HepG2 (cell line): Measurements from ENCODE around the gene MADCAM1. TPM values are rescaled to one million over a fixed set of nuclear protein-coding genes. Genes with fewer than 3 reads are reported as not detected.
A peak's percentile ranks its signal among the peaks of the same experiment; 100 is the strongest.

Experiments used
- ELF4 ChIP-seq: sonication (generic); formaldehyde crosslinking; IDR thresholded peaks from 2 replicates; pipeline ENCODE4 v1.5.0; 2020; ENCODE audit warnings: missing genetic modification reagents, mild to moderate bottlenecking, moderate library complexity, borderline replicate concordance
- FUBP1 ChIP-seq: sonication (generic); formaldehyde crosslinking; IDR thresholded peaks from 2 replicates; pipeline ENCODE4 v1.5.1; 2020; ENCODE audit warnings: missing genetic modification reagents, mild to moderate bottlenecking, borderline replicate concordance
- JARID2 ChIP-seq: sonication (generic); formaldehyde crosslinking; IDR thresholded peaks from 2 replicates; pipeline ENCODE4 v1.8.1; 2023; ENCODE audit warnings: missing genetic modification reagents, inconsistent platforms; ENCODE audit not compliant: insufficient replicate concordance
- KDM2A ChIP-seq: sonication (generic); formaldehyde crosslinking; IDR thresholded peaks from 2 replicates; pipeline ENCODE4 v1.4.0; 2020; ENCODE audit warnings: low read depth, missing genetic modification reagents, borderline replicate concordance
- KLF12 ChIP-seq: sonication (generic); formaldehyde crosslinking; IDR thresholded peaks from 2 replicates; pipeline ENCODE4 v1.4.0; 2020; ENCODE audit warnings: missing genetic modification reagents, borderline replicate concordance
- MED13 ChIP-seq: sonication (generic); formaldehyde crosslinking; IDR thresholded peaks from 2 replicates; pipeline ENCODE4 v1.5.0; 2020; ENCODE audit warnings: missing genetic modification reagents
- MIXL1 ChIP-seq: IDR thresholded peaks from 2 replicates; pipeline ENCODE4 v1.6.1; 2016
- MLXIP ChIP-seq: sonication (generic); formaldehyde crosslinking; IDR thresholded peaks from 2 replicates; pipeline ENCODE4 v1.9.0; 2021; ENCODE audit warnings: missing genetic modification reagents, borderline replicate concordance
- NR2F1 ChIP-seq, 2 experiments: fragments of 450-650 bp in 1 of 2; formaldehyde crosslinking in 1 of 2; IDR thresholded peaks; 2 replicates each; pipeline versions ENCODE4 v1.5.0 to v1.6.1; 2016 to 2020; ENCODE audit warnings: mild to moderate bottlenecking in 1 of 2, missing compliant biosample characterization in 1 of 2, missing genetic modification reagents in 1 of 2, moderate library complexity in 1 of 2
- RAD21 ChIP-seq: fragments of 450-650 bp; formaldehyde crosslinking; IDR thresholded peaks from 2 replicates; pipeline ENCODE4 v1.5.0; 2020; ENCODE audit warnings: mild to moderate bottlenecking
- REL ChIP-seq: sonication (generic); formaldehyde crosslinking; conservative IDR thresholded peaks from 2 replicates; pipeline ENCODE4 v1.8.0; 2022; ENCODE audit warnings: mild to moderate bottlenecking, missing genetic modification reagents, moderate library complexity
- THAP11 ChIP-seq: IDR thresholded peaks from 2 replicates; pipeline ENCODE4 v1.6.1; 2016; ENCODE audit warnings: missing biosample characterization, missing genetic modification reagents
- USF2 ChIP-seq, 2 experiments: sonication (generic) in 1 of 2; formaldehyde crosslinking in 1 of 2; IDR thresholded peaks; 2 replicates each; pipeline versions ENCODE4 v1.5.1 to v1.6.1; 2011 to 2020; ENCODE audit warnings: borderline replicate concordance in 1 of 2, low read depth in 1 of 2, low read length in 1 of 2, mild to moderate bottlenecking in 1 of 2, missing genetic modification reagents in 1 of 2, moderate library complexity in 1 of 2
- ZNF468 ChIP-seq: sonication (generic); formaldehyde crosslinking; IDR thresholded peaks from 2 replicates; pipeline ENCODE4 v1.8.0; 2022; ENCODE audit warnings: mild to moderate bottlenecking, moderate library complexity, missing genetic modification reagents
- ZNF552 ChIP-seq: sonication (generic); formaldehyde crosslinking; IDR thresholded peaks from 2 replicates; pipeline ENCODE4 v1.9.0; 2022; ENCODE audit warnings: missing genetic modification reagents, mild to moderate bottlenecking, borderline replicate concordance
- ZNF563 ChIP-seq: sonication (generic); formaldehyde crosslinking; IDR thresholded peaks from 2 replicates; pipeline ENCODE4 v1.8.0; 2022; ENCODE audit warnings: mild to moderate bottlenecking, moderate library complexity, missing genetic modification reagents
- ZNF569 ChIP-seq: sonication (generic); formaldehyde crosslinking; IDR thresholded peaks from 2 replicates; pipeline ENCODE4 v1.5.0; 2020; ENCODE audit warnings: mild to moderate bottlenecking, missing genetic modification reagents, moderate library complexity, borderline replicate concordance
- ZNF746 ChIP-seq: sonication (generic); formaldehyde crosslinking; IDR thresholded peaks from 2 replicates; pipeline ENCODE4 v1.8.0; 2022; ENCODE audit warnings: mild to moderate bottlenecking, missing genetic modification reagents
- ZNF792 ChIP-seq: IDR thresholded peaks from 2 replicates; pipeline ENCODE4 v1.6.1; 2016
- ZSCAN5A ChIP-seq: sonication (generic); formaldehyde crosslinking; IDR thresholded peaks from 2 replicates; pipeline ENCODE4 v1.8.0; 2022; ENCODE audit warnings: mild to moderate bottlenecking, missing genetic modification reagents, borderline replicate concordance
- polyA plus RNA-seq, 8 experiments: library from polyadenylated mRNA; depleted of rRNA in 3 of 8; stranded (reverse) in 7 of 8; unstranded in 1 of 8; fragments of >200 nt; fragmentation: Illumina TruSeq in 4 of 8; extraction: Trizol in 4 of 8; gene quantifications; 2 replicates each; pipeline versions ENCODE4 v1.2.1 to v1.2.3, GENCODE V29; 2011 to 2016; ENCODE audit warnings: low read depth in 4 of 8, missing spikeins in 1 of 8, mixed read lengths in 1 of 8; ENCODE audit not compliant: insufficient read depth in 1 of 8
- total RNA-seq, 5 experiments: library from RNA; depleted of rRNA; stranded (reverse); fragments of >200 nt; fragmentation: Illumina TruSeq; extraction: Trizol; gene quantifications; 2 replicates each; pipeline ENCODE4 v1.2.3, GENCODE V29; 2016; ENCODE audit warnings: low read depth in 1 of 5

The MADCAM1 gene
- total and polyA plus RNA-seq, 2 of the 13 experiments (the other 11 are each of a cell fraction or from before 2014, with no cell fraction given), result 0.29 to 0.33 TPM

- TF ChIP-seq JARID2 (no peak), ZNF563 (CRISPR knock-in tag) (0 out of 2 replicates have a peak, but pooled peaks have one; percentile 42), MIXL1 (CRISPR knock-in tag) (0 out of 2 replicates have a peak, but pooled peaks have one; percentile 31), ZNF552 (CRISPR knock-in tag) (no peak), MLXIP (CRISPR knock-in tag) (no peak), ZSCAN5A (CRISPR knock-in tag) (no peak), ZNF569 (no peak), RAD21 (CRISPR knock-in tag) (no peak), MED13 (CRISPR knock-in tag) (no peak), KDM2A (CRISPR knock-in tag) (peak; percentile 96), ZNF746 (CRISPR knock-in tag) (peak; percentile 95), KLF12 (CRISPR knock-in tag) (peak; percentile 77), ELF4 (no peak), FUBP1 (CRISPR knock-in tag) (no peak; the same call in 1 of the 2 replicates), ZNF468 (no peak), THAP11 (CRISPR knock-in tag) (peak; percentile 77), NR2F1 (CRISPR knock-in tag; IDR thresholded peaks at IDR 0.05) (peak in 1 of 2 experiments; percentile 8; a peak in 1 of 4 replicates), USF2 (IDR thresholded peaks at IDR 0.05; ENCODE audit: low read depth, low read length) (no peak), USF2 (CRISPR knock-in tag; IDR thresholded peaks at IDR 0.05; ENCODE audit: borderline replicate concordance) (no peak), REL (no peak), ZNF792 (CRISPR knock-in tag) (peak; percentile 70; the same call in 1 of the 2 replicates)
Measured at GRCh38 chr19:461721-462551, 34.4 kb upstream of the MADCAM1 start (continued).
